AG04450 (cell line): ENCODE measurements around the gene FAM107B. TPM values are rescaled to one million over a fixed set of nuclear protein-coding genes. Genes with fewer than 3 reads are reported as not detected.

Experiments
- CTCF ChIA-PET: fragments of 300-600, 350-600 bp; formaldehyde crosslinking; extraction: SDS; loops from one replicate; lab custom pipeline; 2022; ENCODE audit warnings: antibody characterized with exemption, inconsistent platforms; lab: Charles Lee
- POLR2A ChIA-PET: fragments of 350-600 bp; formaldehyde crosslinking; extraction: SDS; loops from one replicate; lab custom pipeline; 2021; ENCODE audit warnings: antibody characterized with exemption, inconsistent platforms; lab: Yijun Ruan, JAX
- DNase-seq: peaks from one replicate; pipeline ENCODE4 v3.0.0-alpha.2; 2011; ENCODE audit warnings: low read depth, low spot score
- H3K27ac ChIP-seq: one replicate; pipeline ENCODE4 v1.5.1; 2012; ENCODE audit warnings: low read depth, low read length, control low read depth
- H3K27me3 ChIP-seq: one replicate; pipeline ENCODE4 v1.6.0; 2012; ENCODE audit warnings: low read length; ENCODE audit not compliant: control insufficient read depth, insufficient read depth
- H3K4me3 ChIP-seq: 2 replicates; pipeline ENCODE4 v1.5.1; 2011; ENCODE audit warnings: mild to moderate bottlenecking, low read depth, low read length, control low read depth
- H3K9me3 ChIP-seq: 2 replicates; pipeline ENCODE4 v1.5.1; 2012; ENCODE audit warnings: low read length; ENCODE audit not compliant: control insufficient read depth, insufficient read depth
- polyA plus RNA-seq: library from polyadenylated mRNA; depleted of rRNA; stranded (reverse); fragments of >200 nt; gene quantifications from 2 replicates; pipeline ENCODE4 v1.2.3, GENCODE V29; 2011
- TF ChIP-seq, protein P1 (sequence below): IDR thresholded peaks from 2 replicates; pipeline ENCODE4 v1.5.1; 2011; ENCODE audit warnings: low read depth, low read length, control low read depth, inconsistent platforms

FAM107B gene
- polyA plus RNA-seq, 1 experiment = 41.4 TPM

- H3K27ac ChIP-seq = no peak overlapping the region
- H3K4me3 ChIP-seq = no peak overlapping the region
- TF ChIP-seq, protein P1, sequence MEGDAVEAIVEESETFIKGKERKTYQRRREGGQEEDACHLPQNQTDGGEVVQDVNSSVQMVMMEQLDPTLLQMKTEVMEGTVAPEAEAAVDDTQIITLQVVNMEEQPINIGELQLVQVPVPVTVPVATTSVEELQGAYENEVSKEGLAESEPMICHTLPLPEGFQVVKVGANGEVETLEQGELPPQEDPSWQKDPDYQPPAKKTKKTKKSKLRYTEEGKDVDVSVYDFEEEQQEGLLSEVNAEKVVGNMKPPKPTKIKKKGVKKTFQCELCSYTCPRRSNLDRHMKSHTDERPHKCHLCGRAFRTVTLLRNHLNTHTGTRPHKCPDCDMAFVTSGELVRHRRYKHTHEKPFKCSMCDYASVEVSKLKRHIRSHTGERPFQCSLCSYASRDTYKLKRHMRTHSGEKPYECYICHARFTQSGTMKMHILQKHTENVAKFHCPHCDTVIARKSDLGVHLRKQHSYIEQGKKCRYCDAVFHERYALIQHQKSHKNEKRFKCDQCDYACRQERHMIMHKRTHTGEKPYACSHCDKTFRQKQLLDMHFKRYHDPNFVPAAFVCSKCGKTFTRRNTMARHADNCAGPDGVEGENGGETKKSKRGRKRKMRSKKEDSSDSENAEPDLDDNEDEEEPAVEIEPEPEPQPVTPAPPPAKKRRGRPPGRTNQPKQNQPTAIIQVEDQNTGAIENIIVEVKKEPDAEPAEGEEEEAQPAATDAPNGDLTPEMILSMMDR = no peak
- DNase-seq = peak; percentile 38
- peaks cover 13% of the 10 kb centered on the region for H3K27me3 ChIP-seq
- ChIA-PET POLR2A (no interaction called here), CTCF (no interaction called here)
- no peaks in the 10 kb centered on the region; the same call in 1 of the 2 replicates for H3K9me3 ChIP-seq
These were observed 121.2 kb downstream of the FAM107B start for GRCh38 chr10:14653271-14654161.

- Histone ChIP-seq H3K27me3 (peaks cover 13% of the 10 kb centered on the region), H3K4me3 (no peak overlapping the region), H3K9me3 (no peaks in the 10 kb centered on the region; the same call in 1 of the 2 replicates), H3K27ac (no peak overlapping the region)
- DNase-seq = no peak
- POLR2A ChIA-PET = no interaction called here
- TF ChIP-seq, protein P1 = no peak
- CTCF ChIA-PET = no interaction called here
These were observed 121.9 kb downstream of the FAM107B start for GRCh38 chr10:14652816-14653215.

- peaks cover 13% of the 10 kb centered on the region for H3K27me3 ChIP-seq
- no peaks in the 10 kb centered on the region; the same call in 1 of the 2 replicates for H3K9me3 ChIP-seq
- no peak for DNase-seq
- POLR2A ChIA-PET = no interaction called here
- H3K4me3 ChIP-seq = no peak overlapping the region
- CTCF ChIA-PET = no interaction called here
- no peak overlapping the region for H3K27ac ChIP-seq
- TF ChIP-seq, protein P1 = no peak
These were observed 122.6 kb downstream of the FAM107B start for GRCh38 chr10:14652067-14652466.

DNA sequence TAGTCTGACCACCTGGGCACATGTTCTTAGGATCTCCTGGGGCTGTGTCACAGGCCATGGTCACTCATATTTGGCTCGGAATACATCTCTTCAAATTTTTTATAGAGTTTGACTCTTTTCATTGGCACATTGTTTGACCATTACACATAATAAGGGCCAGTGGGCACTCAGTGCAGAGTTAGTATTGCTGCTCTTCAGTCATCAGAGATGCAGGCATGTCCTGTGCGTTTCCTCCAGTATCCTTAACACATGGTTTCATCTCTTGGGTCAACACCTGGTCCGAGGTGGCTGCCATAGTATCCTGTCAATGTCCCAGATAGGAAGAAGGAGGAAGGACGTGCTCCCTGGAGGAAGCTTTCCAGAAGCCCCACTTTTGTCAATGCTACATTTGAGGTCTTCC is 125.0 kb downstream of the FAM107B start:
- no peak overlapping the region for H3K27ac ChIP-seq
- no peak overlapping the region for H3K4me3 ChIP-seq
- DNase-seq = no peak
- H3K9me3 ChIP-seq = no peaks in the 10 kb centered on the region
- CTCF ChIA-PET = no interaction called here
- peaks cover 16% of the 10 kb centered on the region for H3K27me3 ChIP-seq
- POLR2A ChIA-PET = no interaction called here
- TF ChIP-seq, protein P1 = no peak

DNA sequence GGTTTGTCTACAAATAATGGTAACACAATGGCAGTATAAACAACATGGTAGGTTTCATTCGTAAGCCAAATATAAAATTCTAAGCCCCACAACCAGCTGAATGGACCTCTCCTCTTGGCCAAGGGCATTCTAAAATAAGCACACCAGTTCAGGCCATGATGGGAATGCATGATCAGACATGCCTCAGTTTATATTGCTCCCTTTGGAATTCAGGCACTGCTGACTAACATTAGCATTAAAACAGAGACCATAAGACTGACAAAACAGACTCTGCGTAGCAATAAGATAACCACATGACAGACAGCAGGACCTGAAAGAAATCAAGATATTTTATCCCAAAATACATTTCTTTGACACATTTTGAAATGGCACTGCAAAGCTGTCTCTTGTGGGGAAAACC is 125.8 kb downstream of the FAM107B start:
- Histone ChIP-seq H3K9me3 (no peaks in the 10 kb centered on the region), H3K27me3 (peaks cover 19% of the 10 kb centered on the region), H3K27ac (no peak overlapping the region), H3K4me3 (no peak overlapping the region)
- DNase-seq = no peak
- TF ChIP-seq, protein P1 = no peak
- CTCF ChIA-PET = no interaction called here
- POLR2A ChIA-PET = no interaction called here
